ENCODE data around the gene PACS2.

- TF ChIP-seq EZH2 (IDR thresholded peaks at IDR 0.05; ENCODE audit: borderline replicate concordance, insufficient read depth, low read depth, low read length, poor library complexity, severe bottlenecking) = no peak
- TF ChIP-seq, protein P1, sequence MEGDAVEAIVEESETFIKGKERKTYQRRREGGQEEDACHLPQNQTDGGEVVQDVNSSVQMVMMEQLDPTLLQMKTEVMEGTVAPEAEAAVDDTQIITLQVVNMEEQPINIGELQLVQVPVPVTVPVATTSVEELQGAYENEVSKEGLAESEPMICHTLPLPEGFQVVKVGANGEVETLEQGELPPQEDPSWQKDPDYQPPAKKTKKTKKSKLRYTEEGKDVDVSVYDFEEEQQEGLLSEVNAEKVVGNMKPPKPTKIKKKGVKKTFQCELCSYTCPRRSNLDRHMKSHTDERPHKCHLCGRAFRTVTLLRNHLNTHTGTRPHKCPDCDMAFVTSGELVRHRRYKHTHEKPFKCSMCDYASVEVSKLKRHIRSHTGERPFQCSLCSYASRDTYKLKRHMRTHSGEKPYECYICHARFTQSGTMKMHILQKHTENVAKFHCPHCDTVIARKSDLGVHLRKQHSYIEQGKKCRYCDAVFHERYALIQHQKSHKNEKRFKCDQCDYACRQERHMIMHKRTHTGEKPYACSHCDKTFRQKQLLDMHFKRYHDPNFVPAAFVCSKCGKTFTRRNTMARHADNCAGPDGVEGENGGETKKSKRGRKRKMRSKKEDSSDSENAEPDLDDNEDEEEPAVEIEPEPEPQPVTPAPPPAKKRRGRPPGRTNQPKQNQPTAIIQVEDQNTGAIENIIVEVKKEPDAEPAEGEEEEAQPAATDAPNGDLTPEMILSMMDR (IDR thresholded peaks at IDR 0.05) = no peak
Observed at GRCh38 chr14:105380756-105381155, 66.2 kb downstream of the PACS2 start.
